AG04450 (cell line): ENCODE measurements around the gene PRLHR. TPM values are rescaled to one million over a fixed set of nuclear protein-coding genes. Genes with fewer than 3 reads are reported as not detected.
A peak's percentile ranks its signal among the peaks of the same experiment; 100 is the strongest.

Experiments used
- CTCF ChIA-PET: fragments of 300-600, 350-600 bp; formaldehyde crosslinking; extraction: SDS; loops from one replicate; lab custom pipeline; 2022; ENCODE audit warnings: antibody characterized with exemption, inconsistent platforms; lab: Charles Lee
- POLR2A ChIA-PET: fragments of 350-600 bp; formaldehyde crosslinking; extraction: SDS; loops from one replicate; lab custom pipeline; 2021; ENCODE audit warnings: antibody characterized with exemption, inconsistent platforms; lab: Yijun Ruan, JAX
- DNase-seq: peaks from one replicate; pipeline ENCODE4 v3.0.0-alpha.2; 2011; ENCODE audit warnings: low read depth, low spot score
- H3K27ac ChIP-seq: one replicate; pipeline ENCODE4 v1.5.1; 2012; ENCODE audit warnings: low read depth, low read length, control low read depth
- H3K27me3 ChIP-seq: one replicate; pipeline ENCODE4 v1.6.0; 2012; ENCODE audit warnings: low read length; ENCODE audit not compliant: control insufficient read depth, insufficient read depth
- H3K4me3 ChIP-seq: 2 replicates; pipeline ENCODE4 v1.5.1; 2011; ENCODE audit warnings: mild to moderate bottlenecking, low read depth, low read length, control low read depth
- H3K9me3 ChIP-seq: 2 replicates; pipeline ENCODE4 v1.5.1; 2012; ENCODE audit warnings: low read length; ENCODE audit not compliant: control insufficient read depth, insufficient read depth
- polyA plus RNA-seq: library from polyadenylated mRNA; depleted of rRNA; stranded (reverse); fragments of >200 nt; gene quantifications from 2 replicates; pipeline ENCODE4 v1.2.3, GENCODE V29; 2011
- TF ChIP-seq, protein P1 (sequence below): IDR thresholded peaks from 2 replicates; pipeline ENCODE4 v1.5.1; 2011; ENCODE audit warnings: low read depth, low read length, control low read depth, inconsistent platforms

Gene PRLHR
- polyA plus RNA-seq, 1 experiment: not detected

GRCh38 chr10:118568327-118568848, 27.1 kb downstream of the PRLHR start:
- POLR2A ChIA-PET: interaction anchor here (0.5 to 1.0 kb wide), 4 partner anchors 185 to 507 kb away, joined by 3 to 7 read pairs (median 4); partner anchors contain the start of gene CACUL1
- Histone ChIP-seq H3K27me3 (peaks cover 17% of the 10 kb centered on the region), H3K27ac (no peak overlapping the region), H3K4me3 (peak overlapping the region; percentile 35), H3K9me3 (no peaks in the 10 kb centered on the region)
- peak; percentile 10 for DNase-seq
- TF ChIP-seq, protein P1, sequence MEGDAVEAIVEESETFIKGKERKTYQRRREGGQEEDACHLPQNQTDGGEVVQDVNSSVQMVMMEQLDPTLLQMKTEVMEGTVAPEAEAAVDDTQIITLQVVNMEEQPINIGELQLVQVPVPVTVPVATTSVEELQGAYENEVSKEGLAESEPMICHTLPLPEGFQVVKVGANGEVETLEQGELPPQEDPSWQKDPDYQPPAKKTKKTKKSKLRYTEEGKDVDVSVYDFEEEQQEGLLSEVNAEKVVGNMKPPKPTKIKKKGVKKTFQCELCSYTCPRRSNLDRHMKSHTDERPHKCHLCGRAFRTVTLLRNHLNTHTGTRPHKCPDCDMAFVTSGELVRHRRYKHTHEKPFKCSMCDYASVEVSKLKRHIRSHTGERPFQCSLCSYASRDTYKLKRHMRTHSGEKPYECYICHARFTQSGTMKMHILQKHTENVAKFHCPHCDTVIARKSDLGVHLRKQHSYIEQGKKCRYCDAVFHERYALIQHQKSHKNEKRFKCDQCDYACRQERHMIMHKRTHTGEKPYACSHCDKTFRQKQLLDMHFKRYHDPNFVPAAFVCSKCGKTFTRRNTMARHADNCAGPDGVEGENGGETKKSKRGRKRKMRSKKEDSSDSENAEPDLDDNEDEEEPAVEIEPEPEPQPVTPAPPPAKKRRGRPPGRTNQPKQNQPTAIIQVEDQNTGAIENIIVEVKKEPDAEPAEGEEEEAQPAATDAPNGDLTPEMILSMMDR: peak; percentile 80
- CTCF ChIA-PET: interaction anchor here (0.6 to 5.1 kb wide), 55 partner anchors 10 to 631 kb away, joined by 3 to 175 read pairs (median 5); partner anchors contain the start of gene CACUL1

GRCh38 chr10:118567701-118568248, 27.7 kb downstream of the PRLHR start:
- Histone ChIP-seq H3K9me3 (no peaks in the 10 kb centered on the region), H3K27ac (no peak overlapping the region), H3K4me3 (no peak overlapping the region), H3K27me3 (peaks cover 17% of the 10 kb centered on the region)
- ChIA-PET POLR2A (interaction anchor here (1.0 kb wide), 1 partner anchor 187 kb away, joined by 3 read pairs; the partner anchor contains the start of gene CACUL1), CTCF (interaction anchor here (0.5 to 5.1 kb wide), 40 partner anchors 11 to 1714 kb away, joined by 3 to 175 read pairs (median 6); partner anchors contain the start of gene CACUL1)
- no peak for DNase-seq
- TF ChIP-seq, protein P1: no peak

DNA sequence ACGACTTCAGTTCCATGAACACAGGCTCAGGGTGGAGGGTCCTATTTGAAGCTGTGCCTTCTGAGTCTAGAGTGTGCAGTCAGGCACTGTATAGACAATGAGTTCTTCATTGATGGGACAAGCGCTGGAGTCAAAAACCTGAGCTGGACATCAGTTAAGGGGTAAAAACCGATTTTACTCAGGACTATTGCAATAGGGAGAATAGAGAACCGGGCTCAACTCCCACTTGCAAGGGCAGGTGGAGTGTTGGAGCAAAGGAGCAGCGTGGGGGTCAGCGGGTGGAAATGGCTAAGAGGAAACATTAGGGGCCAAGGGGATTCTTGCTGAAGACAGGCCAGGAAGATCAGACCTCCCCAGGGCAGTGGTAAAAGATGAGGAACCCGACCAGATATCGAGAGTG, 28.5 kb downstream of the PRLHR start:
- TF ChIP-seq, protein P1: no peak
- H3K9me3 ChIP-seq: no peaks in the 10 kb centered on the region
- H3K27me3 ChIP-seq: peaks cover 17% of the 10 kb centered on the region
- ChIA-PET CTCF (interaction anchor here (1.3 to 5.1 kb wide), 6 partner anchors 11 to 154 kb away, joined by 3 to 175 read pairs (median 10); no protein-coding TSS in a partner anchor), POLR2A (no interaction called here)
- DNase-seq: no peak
- no peak overlapping the region for H3K4me3 ChIP-seq
- no peak overlapping the region for H3K27ac ChIP-seq

DNA sequence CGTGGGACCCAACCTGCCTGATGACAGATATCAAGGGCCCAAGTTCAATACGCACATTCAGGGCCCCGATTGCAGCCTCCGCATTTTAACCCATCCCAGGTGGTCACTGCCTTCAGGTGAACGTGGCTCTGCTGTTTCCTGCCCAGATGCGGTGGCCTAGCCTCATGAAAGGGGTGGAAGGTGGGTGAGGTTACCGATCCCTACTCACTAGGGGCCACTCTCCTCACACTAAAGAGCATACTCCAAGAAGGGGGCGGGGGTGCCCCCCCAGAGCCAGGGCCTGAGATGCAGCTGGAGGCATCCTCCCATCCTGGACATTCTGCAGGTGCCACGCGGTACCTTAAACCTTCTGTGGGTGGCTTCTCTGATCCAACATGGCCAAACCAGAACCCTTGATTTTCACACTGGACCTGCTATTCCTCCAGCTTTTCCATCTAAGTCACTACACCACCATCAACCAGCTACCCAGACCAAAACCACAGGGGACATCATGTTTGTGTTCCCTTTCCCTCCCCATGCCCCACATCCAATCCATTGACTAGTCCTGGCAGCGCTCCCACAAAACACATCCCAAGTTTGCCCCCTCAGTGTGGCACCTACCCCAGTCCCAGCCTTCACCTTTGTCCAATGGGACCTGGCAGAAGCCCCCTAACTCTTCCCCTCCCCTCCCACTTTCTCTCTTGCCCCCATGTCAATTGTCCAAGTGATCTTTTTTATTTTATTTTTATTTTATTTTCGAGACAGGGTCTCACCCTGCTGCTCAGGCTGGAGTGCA, 30.0 kb downstream of the PRLHR start:
- CTCF ChIA-PET: interaction anchor here (1.8 kb wide), 1 partner anchor 12 kb away, joined by 4 read pairs; no protein-coding TSS in a partner anchor

More for the DNA sequence above, 30.0 kb downstream of the PRLHR start:
- no peak overlapping the region for H3K4me3 ChIP-seq
- no peaks in the 10 kb centered on the region for H3K9me3 ChIP-seq
- H3K27ac ChIP-seq: no peak overlapping the region
- H3K27me3 ChIP-seq: peaks cover 14% of the 10 kb centered on the region
- POLR2A ChIA-PET: no interaction called here
- DNase-seq: no peak
- TF ChIP-seq, protein P1: no peak
